A549 (cell line): Measurements from ENCODE around the gene CHRNA1. TPM values are rescaled to one million over a fixed set of nuclear protein-coding genes. Genes with fewer than 3 reads are reported as not detected.

Experiments used
- ATAC-seq, 2 experiments: fragments of 200-7000 bp in 1 of 2; fragments of >200 bp in 1 of 2; cut with Nextera tagmentation in 1 of 2; cut with Tn5 transposase in 1 of 2; 3 replicates each; pipeline versions ENCODE4 v1.8.0 to v1.9.1; 2018 to 2020; ENCODE audit warnings: mild to moderate bottlenecking in 1 of 2, moderate library complexity in 1 of 2
- CTCF ChIA-PET: fragments of 300-600 bp; sonication (Branson Sonifier 250); formaldehyde crosslinking; extraction: SDS; loops from one replicate; lab custom pipeline; 2021; ENCODE audit warnings: antibody characterized with exemption, inconsistent platforms; lab: Yijun Ruan, JAX
- POLR2A ChIA-PET: fragments of 350-600 bp; formaldehyde crosslinking; extraction: SDS; loops from one replicate; lab custom pipeline; 2021; ENCODE audit warnings: antibody characterized with exemption, inconsistent platforms; lab: Yijun Ruan, JAX
- DNase-seq, 2 experiments: peaks; one replicate each; pipeline versions ENCODE4 v3.0.0 to v3.0.0-alpha.2; 2011 to 2016; ENCODE audit warnings: low read depth in 1 of 2, low spot score in 1 of 2
- FAIRE-seq: peaks from 2 replicates; lab custom pipeline; 2011; peaks lifted over from hg19 to GRCh38; lab: Jason Lieb, UNC
- H3K27ac ChIP-seq, 2 experiments: fragments of >200 bp; sonication (Bioruptor Twin); formaldehyde crosslinking; 3 replicates each; pipeline ENCODE4 v1.5.1; 2016 to 2017
- H3K4me1 ChIP-seq: fragments of >200 bp; sonication (Bioruptor Twin); formaldehyde crosslinking; 3 replicates; pipeline ENCODE4 v1.6.1; 2016
- H3K4me2 ChIP-seq: fragments of >200 bp; sonication (Bioruptor Twin); formaldehyde crosslinking; 3 replicates; pipeline ENCODE4 v1.6.1; 2016
- H3K4me3 ChIP-seq: fragments of >200 bp; sonication (Bioruptor Twin); formaldehyde crosslinking; 3 replicates; pipeline ENCODE4 v1.5.1; 2016
- H3K9me3 ChIP-seq: fragments of >200 bp; sonication (Bioruptor Twin); formaldehyde crosslinking; 3 replicates; pipeline ENCODE4 v1.6.1; 2016
- CTCF ChIP-seq: fragments of >200 bp; sonication (Bioruptor Twin); formaldehyde crosslinking; IDR thresholded peaks from 3 replicates; pipeline ENCODE4 v1.5.1; 2016
- E2F6 ChIP-seq: IDR thresholded peaks from 2 replicates; pipeline ENCODE4 v1.6.1; 2012; ENCODE audit warnings: low read depth, borderline replicate concordance
- EHF ChIP-seq: fragments of 250-450 bp; sonication (Bioruptor Pico); IDR thresholded peaks from 2 replicates; pipeline ENCODE4 v1.5.0; 2020; ENCODE audit warnings: mild to moderate bottlenecking
- FOSB ChIP-seq: fragments of 250-450 bp; sonication (Bioruptor Pico); IDR thresholded peaks from 2 replicates; pipeline ENCODE4 v1.5.0; 2020; ENCODE audit warnings: mild to moderate bottlenecking, moderate library complexity
- MAFK ChIP-seq: fragments of 450-650 bp; IDR thresholded peaks from 2 replicates; pipeline ENCODE4 v1.6.1; 2014; ENCODE audit not compliant: partially characterized antibody
- MAZ ChIP-seq: fragments of 150-350 bp; IDR thresholded peaks from 2 replicates; pipeline ENCODE4 v1.6.1; 2014; ENCODE audit warnings: antibody characterized with exemption, low read depth, low read length, borderline replicate concordance
- POLR2AphosphoS2 ChIP-seq: conservative IDR thresholded peaks from 2 replicates; pipeline ENCODE4 v1.6.1; 2012; ENCODE audit warnings: low read length, improper control_type of control experiment, inconsistent platforms
- RAD21 ChIP-seq, 2 experiments: fragments of >200 bp in 1 of 2; sonication (Bioruptor Twin) in 1 of 2; formaldehyde crosslinking in 1 of 2; IDR thresholded peaks in 1 of 2; conservative IDR thresholded peaks in 1 of 2; 2 replicates in 1 of 2; 3 replicates in 1 of 2; pipeline ENCODE4 v1.6.1; 2012 to 2018; ENCODE audit warnings: inconsistent platforms in 1 of 2
- RFX5 ChIP-seq: fragments of 450-650 bp; IDR thresholded peaks from 2 replicates; pipeline ENCODE4 v1.7.1; 2014; ENCODE audit warnings: antibody characterized with exemption, mild to moderate bottlenecking, moderate library complexity
- TFCP2L1 ChIP-seq: fragments of 250-450 bp; sonication (Bioruptor Pico); IDR thresholded peaks from 2 replicates; pipeline ENCODE4 v1.5.0; 2021; ENCODE audit warnings: mild to moderate bottlenecking
- USF2 ChIP-seq: fragments of 450-650 bp; IDR thresholded peaks from 2 replicates; pipeline ENCODE4 v1.6.1; 2014; ENCODE audit warnings: antibody characterized with exemption
- ZC3H11A ChIP-seq: fragments of 450-650 bp; IDR thresholded peaks from 2 replicates; pipeline ENCODE4 v1.6.1; 2014; ENCODE audit warnings: antibody characterized with exemption, mild to moderate bottlenecking
- ZNF302 ChIP-seq: fragments of 250-450 bp; sonication (Bioruptor Pico); IDR thresholded peaks from 2 replicates; pipeline ENCODE4 v1.9.0; 2021; ENCODE audit warnings: inconsistent platforms, mild to moderate bottlenecking, moderate library complexity
- WGBS: methylation state at CpG from one replicate; pipeline ENCODE4 v1.1.6; 2017; ENCODE audit errors: missing lambda C conversion rate; 5-methylcytosine and 5-hydroxymethylcytosine counted together
- polyA plus RNA-seq, 4 experiments: library from polyadenylated mRNA; depleted of rRNA in 3 of 4; stranded (reverse); fragments of >200 nt; fragmentation: RNase III in 1 of 4; extraction: RNeasy Plus Mini Kit Qiagen cat#74134 plus additional on column Dnase treatment in 1 of 4; gene quantifications; 2 replicates in 3 of 4; 3 replicates in 1 of 4; pipeline ENCODE4 v1.2.3, GENCODE V29; 2011 to 2017
- TF ChIP-seq, protein P1 (sequence below): fragments of 200-600 bp; sonication (generic); IDR thresholded peaks from 2 replicates; pipeline ENCODE4 v1.6.1; 2016; ENCODE audit warnings: antibody characterized with exemption, mild to moderate bottlenecking, moderate library complexity
- TF ChIP-seq, protein P2 (sequence below): fragments of 150-350 bp; IDR thresholded peaks from 2 replicates; pipeline ENCODE4 v1.6.1; 2014; ENCODE audit warnings: low read depth, mild to moderate bottlenecking, low read length

CHRNA1 gene
- polyA plus RNA-seq, 2 of the 4 experiments (the other 2 are of a cell fraction), result not detected

DNA sequence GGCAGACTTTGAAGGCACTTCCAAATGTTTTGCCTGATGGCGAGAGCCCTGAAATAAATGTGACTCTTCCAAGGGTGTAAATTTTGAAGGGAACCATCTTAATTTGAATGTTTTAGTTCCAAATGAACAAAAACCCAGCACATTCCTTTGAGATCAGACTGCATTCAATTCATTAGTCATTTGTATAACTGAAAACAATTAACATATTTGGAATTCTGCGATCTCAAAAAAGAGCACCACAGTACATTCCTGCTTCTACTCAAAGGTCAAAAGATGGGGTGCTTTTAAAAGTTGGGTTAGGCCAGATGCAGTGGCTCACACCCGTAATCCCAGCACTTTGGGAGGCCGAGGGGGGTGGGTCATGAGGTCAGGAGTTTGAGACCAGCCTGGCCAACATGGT lies 38.2 kb upstream of the CHRNA1 start:
- Histone ChIP-seq H3K9me3 (no peaks in the 10 kb centered on the region), H3K4me1 (0 out of 3 replicates have a peak, but pooled peaks cover 5% of the 10 kb centered on the region), H3K4me2 (no peak overlapping the region), H3K4me3 (no peak overlapping the region), H3K27ac (no peak overlapping the region)
- TF ChIP-seq CTCF, result no peak
- TF ChIP-seq, protein P1, sequence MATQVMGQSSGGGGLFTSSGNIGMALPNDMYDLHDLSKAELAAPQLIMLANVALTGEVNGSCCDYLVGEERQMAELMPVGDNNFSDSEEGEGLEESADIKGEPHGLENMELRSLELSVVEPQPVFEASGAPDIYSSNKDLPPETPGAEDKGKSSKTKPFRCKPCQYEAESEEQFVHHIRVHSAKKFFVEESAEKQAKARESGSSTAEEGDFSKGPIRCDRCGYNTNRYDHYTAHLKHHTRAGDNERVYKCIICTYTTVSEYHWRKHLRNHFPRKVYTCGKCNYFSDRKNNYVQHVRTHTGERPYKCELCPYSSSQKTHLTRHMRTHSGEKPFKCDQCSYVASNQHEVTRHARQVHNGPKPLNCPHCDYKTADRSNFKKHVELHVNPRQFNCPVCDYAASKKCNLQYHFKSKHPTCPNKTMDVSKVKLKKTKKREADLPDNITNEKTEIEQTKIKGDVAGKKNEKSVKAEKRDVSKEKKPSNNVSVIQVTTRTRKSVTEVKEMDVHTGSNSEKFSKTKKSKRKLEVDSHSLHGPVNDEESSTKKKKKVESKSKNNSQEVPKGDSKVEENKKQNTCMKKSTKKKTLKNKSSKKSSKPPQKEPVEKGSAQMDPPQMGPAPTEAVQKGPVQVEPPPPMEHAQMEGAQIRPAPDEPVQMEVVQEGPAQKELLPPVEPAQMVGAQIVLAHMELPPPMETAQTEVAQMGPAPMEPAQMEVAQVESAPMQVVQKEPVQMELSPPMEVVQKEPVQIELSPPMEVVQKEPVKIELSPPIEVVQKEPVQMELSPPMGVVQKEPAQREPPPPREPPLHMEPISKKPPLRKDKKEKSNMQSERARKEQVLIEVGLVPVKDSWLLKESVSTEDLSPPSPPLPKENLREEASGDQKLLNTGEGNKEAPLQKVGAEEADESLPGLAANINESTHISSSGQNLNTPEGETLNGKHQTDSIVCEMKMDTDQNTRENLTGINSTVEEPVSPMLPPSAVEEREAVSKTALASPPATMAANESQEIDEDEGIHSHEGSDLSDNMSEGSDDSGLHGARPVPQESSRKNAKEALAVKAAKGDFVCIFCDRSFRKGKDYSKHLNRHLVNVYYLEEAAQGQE, result no peak
- TF ChIP-seq POLR2AphosphoS2, result no peak
- TF ChIP-seq, protein P2, sequence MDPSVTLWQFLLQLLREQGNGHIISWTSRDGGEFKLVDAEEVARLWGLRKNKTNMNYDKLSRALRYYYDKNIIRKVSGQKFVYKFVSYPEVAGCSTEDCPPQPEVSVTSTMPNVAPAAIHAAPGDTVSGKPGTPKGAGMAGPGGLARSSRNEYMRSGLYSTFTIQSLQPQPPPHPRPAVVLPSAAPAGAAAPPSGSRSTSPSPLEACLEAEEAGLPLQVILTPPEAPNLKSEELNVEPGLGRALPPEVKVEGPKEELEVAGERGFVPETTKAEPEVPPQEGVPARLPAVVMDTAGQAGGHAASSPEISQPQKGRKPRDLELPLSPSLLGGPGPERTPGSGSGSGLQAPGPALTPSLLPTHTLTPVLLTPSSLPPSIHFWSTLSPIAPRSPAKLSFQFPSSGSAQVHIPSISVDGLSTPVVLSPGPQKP, result no peak
- TF ChIP-seq RAD21 (conservative IDR thresholded peaks at IDR 0.05 in 1 of 2, IDR thresholded peaks at IDR 0.05 in 1 of 2), result no peak
- no peak for TF ChIP-seq RFX5
- TF ChIP-seq EHF, result no peak
- TF ChIP-seq FOSB, result no peak
- no peak for TF ChIP-seq E2F6
- TF ChIP-seq MAZ, result no peak
- CTCF ChIA-PET, result no interaction called here
- no peak for FAIRE-seq
- ATAC-seq, result no peak
- POLR2A ChIA-PET, result no interaction called here
- no peak for DNase-seq
- 90% methylated on average over 4 of the region's 4 CpGs for WGBS

DNA sequence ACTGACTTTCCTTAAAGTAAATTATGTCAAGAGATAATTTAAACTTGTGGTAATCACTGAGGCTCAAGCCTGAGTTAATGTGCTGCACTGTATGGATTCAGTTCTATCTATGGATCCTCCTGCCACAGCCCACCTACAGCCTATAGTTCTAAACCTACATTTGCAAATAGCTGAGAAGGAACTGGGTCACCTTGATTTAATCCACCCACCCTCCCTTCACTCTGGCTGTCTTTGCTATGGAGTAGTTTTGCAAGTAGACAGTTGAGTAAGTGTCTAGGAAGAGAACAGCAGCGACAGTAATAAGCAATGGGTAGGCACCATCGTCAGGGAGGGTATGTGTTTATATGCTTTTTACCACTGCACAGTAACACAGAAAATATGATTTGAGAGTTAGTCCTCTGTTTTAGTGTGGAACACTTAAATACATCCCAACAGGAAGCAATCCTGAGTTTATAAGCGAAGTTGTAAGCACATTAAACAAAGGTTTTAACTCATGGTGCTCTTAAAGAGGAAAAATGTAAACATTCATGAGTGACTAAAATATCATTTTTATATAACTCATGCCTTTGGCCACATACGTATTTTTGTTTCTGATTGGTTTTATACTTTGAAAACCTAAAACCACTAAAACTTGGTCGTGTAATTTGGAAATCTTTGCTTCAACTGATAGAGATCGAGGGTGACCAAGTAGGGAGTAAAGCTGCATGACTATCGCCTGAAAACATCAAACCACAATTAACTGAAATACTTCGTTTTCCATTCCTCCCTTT lies 36.3 kb upstream of the CHRNA1 start:
- ChIA-PET CTCF (no interaction called here), POLR2A (no interaction called here)
- 0 out of 3 replicates have a peak, but pooled peaks cover 5% of the 10 kb centered on the region for H3K4me1 ChIP-seq
- H3K27ac ChIP-seq, result no peak overlapping the region
- DNase-seq (no peak), FAIRE-seq (no peak)
- 79% methylated on average over 8 of the region's 8 CpGs for WGBS
- no peak overlapping the region for H3K4me3 ChIP-seq
- no peaks in the 10 kb centered on the region for H3K9me3 ChIP-seq
- H3K4me2 ChIP-seq, result no peak overlapping the region
- TF ChIP-seq ZC3H11A (no peak), USF2 (no peak), ZNF302 (CRISPR knock-in tag) (no peak), CTCF (no peak), MAFK (no peak), TFCP2L1 (CRISPR knock-in tag) (no peak)
- TF ChIP-seq, all 56 proteins: peak for 0
- no peak for ATAC-seq
